GM12801 (cell line): Measurements from ENCODE around the gene TTC1.

Experiments
- TF ChIP-seq, protein P1 (sequence below): IDR thresholded peaks from one replicate; pipeline ENCODE4 v1.5.1; 2011; ENCODE audit warnings: control low read depth; ENCODE audit not compliant: insufficient read length; ENCODE audit errors: extremely low read depth

The TTC1 gene

DNA sequence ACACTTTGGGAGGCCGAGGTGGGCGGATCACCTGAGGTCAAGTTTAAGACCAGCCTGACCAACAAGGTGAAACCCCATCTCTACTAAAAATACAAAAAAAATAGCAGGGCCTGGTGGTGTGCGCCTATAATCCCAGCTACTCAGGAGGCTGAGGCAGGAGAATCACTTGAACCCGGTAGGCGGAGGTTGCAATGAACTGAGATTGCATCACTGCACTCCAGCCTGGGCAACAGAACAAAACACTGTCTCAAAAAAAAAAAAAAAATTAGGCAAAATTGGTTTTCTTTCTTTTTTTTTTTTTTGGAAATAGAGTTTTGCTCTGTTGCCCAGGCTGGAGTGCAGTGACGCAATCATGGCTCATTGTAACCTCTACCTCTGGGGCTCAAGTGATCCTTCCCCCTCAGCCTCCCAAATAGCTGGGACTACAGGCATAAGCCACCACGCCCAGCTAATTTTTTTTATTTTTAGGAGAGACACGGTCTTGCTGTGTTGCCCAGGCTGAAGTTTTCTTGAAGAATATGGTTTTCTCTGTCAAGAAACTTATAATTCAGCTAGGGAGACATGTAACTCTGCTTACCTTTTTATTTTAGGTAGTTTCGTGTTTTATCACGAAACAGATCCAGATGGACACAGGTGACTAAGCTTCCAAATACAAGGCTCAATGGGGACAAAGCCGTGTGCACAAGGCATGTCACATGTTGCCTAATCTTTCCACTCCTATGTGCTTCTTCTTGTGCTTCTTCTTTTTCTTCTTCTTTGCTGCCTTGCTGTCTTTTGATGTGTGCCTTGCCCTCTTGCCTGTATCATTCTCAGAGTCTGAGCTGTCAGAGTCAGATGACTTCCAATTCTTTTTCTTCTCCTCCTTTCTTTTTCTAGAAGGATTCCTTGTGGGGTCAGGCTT lies 14.3 kb downstream of the TTC1 start:
- TF ChIP-seq, protein P1, sequence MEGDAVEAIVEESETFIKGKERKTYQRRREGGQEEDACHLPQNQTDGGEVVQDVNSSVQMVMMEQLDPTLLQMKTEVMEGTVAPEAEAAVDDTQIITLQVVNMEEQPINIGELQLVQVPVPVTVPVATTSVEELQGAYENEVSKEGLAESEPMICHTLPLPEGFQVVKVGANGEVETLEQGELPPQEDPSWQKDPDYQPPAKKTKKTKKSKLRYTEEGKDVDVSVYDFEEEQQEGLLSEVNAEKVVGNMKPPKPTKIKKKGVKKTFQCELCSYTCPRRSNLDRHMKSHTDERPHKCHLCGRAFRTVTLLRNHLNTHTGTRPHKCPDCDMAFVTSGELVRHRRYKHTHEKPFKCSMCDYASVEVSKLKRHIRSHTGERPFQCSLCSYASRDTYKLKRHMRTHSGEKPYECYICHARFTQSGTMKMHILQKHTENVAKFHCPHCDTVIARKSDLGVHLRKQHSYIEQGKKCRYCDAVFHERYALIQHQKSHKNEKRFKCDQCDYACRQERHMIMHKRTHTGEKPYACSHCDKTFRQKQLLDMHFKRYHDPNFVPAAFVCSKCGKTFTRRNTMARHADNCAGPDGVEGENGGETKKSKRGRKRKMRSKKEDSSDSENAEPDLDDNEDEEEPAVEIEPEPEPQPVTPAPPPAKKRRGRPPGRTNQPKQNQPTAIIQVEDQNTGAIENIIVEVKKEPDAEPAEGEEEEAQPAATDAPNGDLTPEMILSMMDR = no peak

DNA sequence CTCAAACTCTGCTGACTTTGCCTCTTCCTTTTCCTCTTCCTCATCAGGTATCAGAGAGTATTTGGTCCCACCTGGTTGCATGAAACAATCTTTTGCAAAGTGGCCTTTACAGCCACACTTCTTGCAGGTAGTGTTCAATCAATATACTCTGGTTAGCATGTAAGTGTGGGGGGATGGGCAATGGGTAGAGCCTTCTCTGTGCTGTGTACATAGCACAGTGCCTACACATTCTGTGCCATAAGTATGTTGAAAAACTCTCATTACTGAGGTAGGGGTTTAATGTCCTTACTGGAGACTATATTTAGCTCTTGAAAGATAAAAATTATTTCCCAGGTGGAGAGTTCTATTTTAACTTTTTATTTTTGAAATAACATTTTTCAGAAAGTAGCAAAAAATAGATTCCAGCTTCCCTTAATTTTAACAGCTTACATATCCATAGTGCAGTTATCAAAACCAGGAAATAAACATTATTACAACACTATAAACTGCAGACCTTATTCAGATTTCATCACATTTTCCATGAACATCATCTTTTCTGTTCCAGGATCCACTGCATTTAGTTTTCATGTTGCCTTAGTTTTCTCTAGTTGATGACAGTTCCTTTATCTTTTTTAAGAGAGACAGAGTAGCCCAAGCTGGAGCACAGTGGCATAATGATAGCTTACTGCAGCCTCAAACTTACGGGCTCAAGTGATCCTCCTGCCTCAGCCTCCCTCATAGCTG lies 15.1 kb downstream of the TTC1 start:
- TF ChIP-seq, protein P1 = no peak

DNA sequence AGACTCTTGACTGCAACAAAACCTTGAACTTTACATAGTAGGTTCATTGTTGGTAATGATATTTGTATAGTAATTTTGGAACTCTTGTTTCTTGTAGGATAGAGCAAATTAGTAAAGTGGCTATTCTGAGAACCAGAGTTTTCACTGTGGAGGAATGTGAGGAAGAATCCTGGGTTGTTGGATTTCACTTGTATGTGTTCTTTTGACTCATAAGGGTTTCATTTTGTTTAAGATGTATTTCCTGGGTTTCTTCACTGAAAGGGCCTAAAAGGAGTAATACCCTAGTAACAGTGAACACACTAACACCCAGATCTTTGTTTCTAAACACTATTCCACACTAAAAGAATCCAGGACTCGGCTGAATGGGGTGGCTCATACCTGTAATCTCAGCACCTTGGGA lies 20.1 kb downstream of the TTC1 start:
- TF ChIP-seq, protein P1 = no peak

DNA sequence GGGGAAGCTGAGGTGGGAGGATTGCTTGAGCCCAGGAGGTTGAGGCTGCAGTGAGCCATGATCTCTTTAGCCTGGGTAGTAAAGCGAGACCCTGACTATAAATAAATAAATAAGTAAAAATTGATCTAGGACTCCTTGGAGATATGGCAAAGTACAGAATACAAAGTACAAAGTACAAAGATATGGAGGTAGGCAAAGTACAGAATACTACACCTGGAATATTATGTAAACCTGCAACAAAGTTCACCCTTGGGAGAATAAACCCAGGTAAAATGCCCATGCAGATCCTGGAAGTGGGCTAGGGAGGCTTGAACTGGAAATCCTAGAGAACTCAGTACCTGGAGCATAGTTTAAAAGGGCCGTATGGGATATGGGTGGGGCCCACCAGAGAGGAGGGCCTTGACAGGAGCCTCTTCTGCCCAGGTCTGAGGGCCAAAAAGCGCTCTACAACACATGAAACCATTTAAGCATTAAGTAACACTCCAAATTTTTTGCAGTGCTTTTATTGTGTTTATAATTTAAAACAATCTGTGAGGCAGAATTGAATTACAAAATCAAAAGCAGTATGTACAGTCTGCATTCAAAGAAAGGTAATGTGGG lies 20.7 kb downstream of the TTC1 start:
- TF ChIP-seq, protein P1 = no peak

DNA sequence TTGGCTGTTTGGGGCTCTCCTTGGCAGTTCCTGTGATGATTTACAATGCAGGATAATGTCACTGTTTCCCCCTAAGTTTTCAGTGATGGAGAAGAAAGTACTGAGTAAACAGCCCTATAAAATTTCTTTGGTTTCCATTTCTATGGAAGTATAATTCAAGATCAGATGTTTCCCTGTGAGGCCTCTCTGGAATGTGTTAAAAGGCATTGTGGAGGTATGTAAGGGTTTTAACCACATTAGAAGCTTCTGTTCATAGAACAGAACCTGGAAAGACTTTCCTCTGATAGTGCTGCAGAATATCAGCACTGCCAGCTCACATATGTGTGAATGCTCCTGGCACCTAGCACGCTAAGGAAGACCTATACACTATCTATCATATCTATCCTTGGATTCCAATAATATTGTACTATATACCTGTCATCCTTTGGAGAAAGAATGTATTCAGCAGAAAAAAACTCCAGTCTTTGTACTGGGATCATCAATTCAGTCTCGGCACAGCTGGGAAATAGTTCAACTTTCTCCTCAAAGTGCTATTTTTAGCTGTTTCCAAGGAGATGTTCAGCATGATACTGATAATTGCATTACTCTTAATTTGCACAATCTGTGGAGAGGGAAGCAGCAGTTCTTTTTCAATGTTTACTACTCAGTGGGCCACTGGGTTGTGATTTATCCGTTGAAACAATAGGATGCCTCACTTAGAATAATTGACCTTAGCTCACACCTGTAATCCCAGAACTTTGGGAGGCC lies 21.9 kb downstream of the TTC1 start:
- TF ChIP-seq, protein P1 = no peak

DNA sequence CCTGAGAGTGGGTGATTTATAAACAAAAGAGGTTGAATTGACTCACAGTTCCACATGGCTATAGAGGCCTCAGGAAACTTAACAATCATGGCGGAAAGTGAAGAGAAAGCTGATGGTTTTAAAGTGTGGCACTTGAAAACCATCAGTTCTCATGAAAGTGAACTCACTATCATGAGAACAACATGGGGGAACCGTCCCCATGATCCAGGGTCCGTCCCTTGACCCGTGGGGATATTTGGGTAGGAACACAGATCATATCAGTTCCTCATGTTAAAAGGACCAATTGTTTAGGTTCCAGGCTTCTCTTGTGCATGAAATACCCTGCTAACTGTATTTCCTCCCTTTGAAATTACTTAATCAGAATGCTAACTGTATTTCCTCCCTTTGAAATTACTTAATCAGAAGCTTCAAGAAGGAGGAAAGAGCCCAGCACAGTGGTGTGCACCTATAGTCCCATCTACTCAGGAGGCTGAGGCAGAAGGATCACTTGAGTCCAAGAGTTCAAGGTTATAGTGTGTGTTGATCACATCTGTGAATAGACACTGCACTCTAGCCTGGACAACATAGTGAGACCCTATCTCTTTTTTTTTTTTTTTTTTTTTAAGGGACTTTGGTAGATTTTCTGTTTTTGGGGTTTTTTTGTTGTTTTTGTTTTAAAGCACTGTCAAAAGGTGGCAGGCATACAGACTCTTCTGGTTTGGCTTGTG lies 24.8 kb downstream of the TTC1 start:
- TF ChIP-seq, protein P1 = no peak
